GM19025 (cell line): Measurements from ENCODE around the gene PTHLH.

ENCODE experiments used
- ATAC-seq: cut with Tn5 transposase; IDR thresholded peaks from one replicate; pipeline ENCODE4 v1.9.1; 2021; ENCODE audit warnings: mild to moderate bottlenecking, low read depth, moderate library complexity; ENCODE audit not compliant: unreplicated experiment

Gene PTHLH

DNA sequence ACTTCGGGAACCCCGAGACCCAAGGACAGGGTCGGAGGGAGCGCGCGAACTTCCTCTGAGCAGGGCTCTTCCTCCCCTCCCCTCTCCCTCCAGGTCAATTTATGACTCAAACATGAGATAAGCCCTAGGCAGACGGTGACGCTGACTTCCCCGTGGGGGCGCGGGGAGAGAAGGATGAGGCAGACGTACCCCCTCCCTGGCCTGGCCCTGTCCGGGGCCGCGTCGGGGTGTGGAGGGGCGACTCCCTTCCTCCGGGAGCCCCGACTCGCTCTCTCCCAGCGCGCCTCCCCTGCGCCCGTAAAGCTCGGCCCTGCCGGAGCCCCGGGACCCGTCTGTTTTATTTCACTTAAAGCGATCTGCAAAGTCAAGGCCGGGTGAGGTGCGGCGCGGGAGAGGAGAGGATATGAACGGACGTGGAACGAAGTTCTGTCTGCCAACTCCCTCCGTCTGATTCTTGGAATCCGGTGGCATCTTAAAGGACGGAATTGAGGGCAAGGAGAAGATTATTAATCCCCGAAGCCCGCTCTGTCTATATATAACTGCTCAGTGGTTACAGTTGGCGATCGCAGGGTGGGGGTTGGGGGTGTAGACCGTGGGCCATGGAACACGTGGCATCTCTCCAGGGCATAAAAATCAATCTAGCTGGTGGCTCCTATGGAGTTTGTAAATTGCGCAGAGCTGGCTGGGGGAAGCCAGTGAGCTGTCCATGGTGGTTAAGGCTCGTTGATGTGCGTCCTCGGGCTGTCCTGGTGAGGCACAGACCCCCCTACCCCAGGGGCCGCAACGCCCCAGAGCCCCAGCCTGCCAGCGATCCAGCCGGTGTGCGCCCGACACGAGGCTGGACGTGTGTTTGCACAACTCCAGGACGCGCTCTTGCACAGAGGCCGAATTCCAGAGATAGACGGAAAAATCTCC is 2.9 kb upstream of the PTHLH start:
- no peak for ATAC-seq

DNA sequence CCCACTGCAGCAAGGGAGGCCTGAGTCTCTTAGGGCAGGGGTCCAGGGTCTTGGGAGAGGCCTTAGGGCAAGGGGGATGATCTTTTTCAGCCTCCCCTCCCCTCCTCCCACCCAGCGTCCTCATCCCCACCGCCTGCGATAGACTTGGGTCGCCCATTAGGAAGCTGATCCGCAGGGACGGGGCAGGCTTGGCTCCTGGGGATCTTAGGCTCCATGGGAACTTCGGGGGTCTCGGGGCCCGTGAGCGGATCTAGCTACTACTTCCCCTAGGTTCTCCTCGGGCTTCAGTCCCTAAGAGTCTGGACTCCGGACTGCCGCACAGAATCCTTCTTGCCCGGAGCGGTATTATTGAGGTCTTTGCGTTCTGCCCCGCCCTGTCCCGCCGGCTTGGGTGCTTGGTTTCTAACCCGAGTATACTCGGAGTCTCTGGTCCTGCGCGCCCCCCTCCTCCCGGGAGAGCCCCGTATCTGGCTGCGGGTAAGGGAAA is 2.2 kb upstream of the PTHLH start:
- no peak for ATAC-seq

DNA sequence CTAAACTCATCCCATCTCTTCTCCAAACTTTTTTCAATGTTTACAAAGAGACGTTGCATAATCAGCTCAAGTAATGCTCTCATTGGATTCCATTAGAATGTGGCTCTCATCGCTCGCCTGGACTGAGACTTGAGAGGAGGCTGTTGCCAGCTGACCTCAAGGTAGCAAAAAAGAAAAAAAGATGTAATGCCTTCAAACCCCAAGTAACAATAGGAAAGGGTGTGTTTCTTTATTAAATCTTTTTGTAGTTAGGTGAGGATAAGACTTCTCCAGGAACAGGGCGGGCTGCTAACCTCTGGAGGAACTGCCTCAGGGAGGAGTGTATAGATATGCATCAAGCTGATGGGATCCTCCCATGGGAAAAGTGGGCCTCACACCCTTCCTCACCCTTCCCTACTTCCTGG is 956 bp upstream of the PTHLH start:
- ATAC-seq: no peak

DNA sequence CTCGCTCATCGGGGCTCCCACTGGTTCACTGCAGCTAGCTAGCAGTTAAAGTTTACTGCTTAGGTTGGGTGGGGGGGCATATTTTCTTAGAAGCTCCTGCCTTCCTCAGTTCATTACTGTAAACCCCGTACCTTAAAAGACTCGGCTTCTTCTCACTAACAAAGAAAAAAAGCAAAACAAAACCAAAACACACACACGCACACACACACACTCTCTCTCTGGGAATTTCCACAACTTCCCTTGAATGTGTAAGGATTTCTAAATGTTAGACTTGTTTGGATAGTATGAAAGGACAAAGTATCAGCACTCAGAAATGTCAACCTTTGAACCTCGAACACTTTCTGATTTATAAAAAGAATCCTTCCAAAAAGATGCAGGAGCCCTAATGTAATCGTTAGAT is 927 bp downstream of the PTHLH start:
- ATAC-seq: no peak

DNA sequence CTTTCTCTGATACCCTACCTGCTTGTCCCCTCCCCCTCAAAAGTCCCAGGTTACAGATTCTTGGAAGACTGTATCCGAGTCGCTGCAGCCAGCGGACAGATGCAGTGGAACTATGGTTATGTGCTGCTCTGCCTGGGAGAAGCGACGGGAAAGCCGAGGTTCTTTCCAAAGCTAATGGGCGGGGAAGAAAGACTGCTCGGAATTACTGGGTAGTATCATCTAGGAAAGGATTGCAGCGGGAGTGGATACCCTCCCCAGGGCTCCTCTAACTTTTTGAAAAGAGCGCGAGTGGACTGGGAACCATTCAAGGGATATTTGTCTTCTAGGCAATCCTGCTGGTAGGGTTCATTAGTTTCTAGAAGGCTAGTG is 1.4 kb downstream of the PTHLH start:
- no peak for ATAC-seq

DNA sequence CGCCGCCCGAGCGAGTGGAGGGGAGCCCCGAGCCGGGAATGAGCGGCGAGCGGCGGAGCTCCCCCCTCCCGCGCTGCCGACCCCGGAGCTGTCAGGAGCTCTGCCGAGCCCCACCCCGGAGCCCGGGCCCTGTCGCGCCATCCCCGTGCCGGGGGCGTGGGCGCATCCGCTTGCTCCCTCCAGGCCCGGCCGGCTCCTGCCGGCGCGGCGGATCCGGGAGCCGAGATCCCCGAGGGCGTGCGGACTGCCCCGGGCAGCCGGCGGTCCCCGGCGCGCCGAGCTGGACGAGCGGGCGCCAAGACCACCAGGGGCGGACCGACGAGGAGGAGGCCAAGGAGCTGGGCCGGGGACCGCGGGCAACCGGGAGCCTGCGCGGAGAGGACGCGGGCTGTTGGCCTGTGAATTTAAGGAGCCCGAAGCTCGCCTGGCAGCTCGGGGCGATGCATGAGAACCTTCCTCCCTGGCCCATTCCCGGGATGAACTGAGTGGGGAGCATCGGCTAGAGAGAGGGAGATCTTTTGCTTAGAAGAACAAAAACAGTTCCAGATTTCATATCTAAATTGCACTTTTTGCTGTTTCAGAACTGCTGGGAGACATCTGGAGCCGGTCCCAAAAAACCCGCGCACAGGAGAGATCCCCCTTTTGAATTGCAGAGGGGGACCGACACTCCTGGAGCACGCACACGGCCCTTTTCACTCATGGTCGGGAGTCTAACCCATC is 2.0 kb downstream of the PTHLH start:
- ATAC-seq: peak; percentile 24

DNA sequence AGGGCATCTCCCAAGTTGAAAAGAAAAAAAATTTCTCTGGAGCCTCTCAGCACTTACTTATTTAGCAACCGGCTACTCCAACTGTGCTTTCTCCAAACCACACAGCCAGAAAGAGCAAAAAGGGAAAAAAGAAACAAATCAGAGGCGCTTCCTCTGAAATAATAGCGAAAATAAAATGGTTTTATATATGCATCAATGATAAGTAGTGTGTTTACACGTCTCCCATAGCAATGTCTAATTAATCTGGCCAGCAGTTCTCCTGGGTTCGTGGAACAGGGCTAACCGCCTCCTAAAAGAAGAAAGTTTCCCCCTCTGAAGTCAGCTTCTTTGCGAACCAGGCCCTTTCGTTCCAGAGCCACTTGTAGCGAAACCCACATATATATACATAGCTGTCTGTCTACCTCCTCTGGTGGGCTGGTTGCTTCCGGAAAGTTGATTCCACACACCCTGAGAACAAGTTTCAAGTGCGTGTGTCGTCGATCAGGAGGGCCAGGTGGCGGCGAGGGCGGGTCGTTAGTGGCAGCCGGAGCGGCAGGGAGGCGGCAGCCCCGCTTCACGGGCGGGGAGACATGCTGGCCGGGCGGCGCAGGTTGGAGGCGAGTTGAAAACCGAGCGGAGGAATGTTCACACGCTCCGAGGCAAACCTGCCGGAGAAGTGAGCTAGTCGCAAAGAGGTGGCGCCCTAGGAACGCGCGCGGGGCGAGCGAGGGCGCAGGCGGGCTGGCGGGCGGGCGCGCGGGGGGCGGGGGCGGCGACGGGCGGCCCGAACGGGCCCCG is 2.7 kb downstream of the PTHLH start:
- peak; percentile 64 for ATAC-seq

DNA sequence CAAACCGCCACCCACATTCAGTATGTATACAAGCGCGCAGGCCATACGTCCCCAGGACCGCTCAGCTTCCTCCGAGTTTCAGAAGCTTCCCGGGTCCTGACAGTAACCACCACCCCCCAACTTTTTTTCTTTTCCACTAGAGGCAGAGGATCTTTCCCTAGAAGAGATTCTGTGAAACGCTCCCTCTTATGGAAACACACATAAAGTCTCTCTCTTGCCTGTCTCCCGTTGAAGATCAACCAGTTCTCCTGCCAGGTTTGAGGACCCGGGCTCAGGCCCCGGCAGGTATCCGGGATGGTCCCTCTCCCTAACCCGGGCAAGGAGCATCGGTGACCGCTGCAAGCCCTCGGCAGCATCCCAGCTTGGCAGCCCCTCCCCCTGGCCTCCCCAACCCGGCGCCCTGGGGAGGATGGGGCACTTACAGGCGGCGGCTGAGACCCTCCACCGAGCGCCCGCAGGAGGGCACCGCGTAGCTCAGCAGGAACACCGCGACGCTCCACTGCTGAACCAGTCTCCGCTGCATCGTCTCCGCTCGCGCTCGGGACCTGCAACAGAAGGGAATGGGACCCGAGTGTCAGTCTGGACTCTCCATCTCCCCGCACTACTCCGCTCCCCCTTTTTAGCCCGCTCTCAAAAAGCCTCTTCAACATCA is 3.4 kb downstream of the PTHLH start:
- ATAC-seq: no peak

DNA sequence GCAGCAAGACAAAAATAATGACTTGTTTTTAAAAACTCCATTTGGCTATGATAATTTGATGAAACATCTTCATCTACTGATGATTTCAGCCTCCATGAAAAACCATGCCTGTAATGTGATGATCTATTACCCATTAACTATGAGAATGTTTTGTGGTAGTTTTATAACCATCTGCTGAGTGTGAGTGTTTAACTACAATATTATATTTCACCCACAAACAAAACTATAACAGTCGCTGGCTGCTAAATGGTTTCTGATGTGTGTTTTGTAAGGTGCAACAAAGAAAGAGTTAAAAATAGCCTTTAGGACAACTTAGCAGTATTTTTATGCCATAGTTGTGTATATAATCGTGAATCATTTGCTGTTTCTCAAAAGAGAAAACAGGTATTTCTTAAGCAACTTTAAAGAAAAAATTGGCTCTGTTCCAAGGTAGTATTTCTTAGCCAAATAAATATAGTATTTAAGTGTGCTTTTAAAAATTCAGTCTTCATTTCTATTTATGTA is 4.9 kb downstream of the PTHLH start:
- ATAC-seq: no peak

DNA sequence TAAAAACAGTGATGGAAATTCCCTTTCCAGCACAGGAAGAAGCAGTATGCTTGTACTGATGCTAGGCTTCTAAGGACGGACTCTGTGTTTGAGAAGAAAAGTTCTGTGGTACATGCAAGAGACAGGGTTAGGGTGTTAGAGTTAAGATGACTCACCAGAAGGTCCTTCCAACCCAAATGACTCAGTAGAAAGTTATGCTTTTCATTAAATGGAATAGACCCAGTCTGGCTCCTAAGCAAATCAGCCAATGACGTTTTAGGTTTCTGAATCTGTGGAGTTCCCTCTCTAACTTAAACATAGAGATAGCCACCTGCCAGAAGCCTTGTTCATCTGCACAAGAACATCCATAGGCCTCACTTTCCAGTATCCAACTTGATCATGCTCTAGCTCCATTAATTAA is 5.7 kb downstream of the PTHLH start:
- no peak for ATAC-seq

DNA sequence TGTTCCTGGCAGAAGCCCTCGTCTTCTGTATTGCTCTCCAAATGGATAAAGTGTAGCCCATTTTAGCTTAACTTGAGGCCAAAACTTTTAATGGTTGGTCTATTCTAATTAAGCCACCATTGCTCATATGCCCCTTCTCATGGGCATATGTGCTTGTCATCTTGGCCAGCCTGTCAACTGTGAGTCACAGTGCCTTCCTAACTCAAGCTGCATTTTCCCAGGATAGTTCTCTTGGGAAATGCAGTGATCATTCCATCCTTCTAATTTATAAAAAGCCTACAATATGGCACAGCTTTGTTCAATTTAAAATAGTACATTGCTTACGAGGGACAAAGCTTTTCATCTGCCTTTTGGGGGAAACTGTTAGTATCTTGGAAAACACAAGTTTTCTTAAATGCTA is 6.6 kb downstream of the PTHLH start:
- no peak for ATAC-seq

DNA sequence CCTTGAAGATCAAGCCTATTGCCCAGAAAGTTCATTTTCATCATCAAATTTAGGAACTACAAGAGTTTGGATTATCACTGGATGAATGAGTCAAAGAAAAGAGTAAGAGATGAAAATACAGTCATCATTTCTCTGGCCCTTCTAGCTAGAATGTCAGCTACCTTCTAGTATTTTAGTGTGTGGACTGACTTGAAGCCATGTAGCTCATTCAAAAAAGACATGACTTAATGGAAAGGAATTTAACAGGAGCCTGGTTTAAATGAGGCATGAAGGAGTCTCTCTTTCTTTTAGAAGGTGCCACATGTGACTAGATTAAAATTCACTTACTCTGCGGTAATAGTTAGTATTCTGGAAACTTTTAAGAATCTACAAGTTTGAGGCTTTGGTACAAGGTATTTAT is 7.1 kb downstream of the PTHLH start:
- no peak for ATAC-seq

DNA sequence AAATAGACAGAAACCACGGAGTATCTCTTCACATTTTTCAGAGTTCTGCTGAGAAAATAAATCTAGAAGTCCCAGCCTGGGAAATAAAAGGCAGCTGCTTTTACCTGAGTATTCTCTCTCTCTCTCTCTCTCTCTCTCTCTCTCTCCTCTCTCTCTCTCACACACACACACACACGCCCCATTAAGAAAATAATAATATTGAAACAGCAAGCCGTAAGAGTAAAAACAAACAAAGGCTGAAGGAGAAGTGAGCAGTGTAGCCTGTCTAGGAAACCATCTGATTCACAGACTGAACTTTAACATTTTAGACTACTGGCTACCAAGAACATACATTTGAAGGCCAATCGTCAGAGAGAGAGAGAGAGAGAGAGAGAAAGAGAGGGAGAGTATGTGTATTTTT is 8.4 kb downstream of the PTHLH start:
- no peak for ATAC-seq

DNA sequence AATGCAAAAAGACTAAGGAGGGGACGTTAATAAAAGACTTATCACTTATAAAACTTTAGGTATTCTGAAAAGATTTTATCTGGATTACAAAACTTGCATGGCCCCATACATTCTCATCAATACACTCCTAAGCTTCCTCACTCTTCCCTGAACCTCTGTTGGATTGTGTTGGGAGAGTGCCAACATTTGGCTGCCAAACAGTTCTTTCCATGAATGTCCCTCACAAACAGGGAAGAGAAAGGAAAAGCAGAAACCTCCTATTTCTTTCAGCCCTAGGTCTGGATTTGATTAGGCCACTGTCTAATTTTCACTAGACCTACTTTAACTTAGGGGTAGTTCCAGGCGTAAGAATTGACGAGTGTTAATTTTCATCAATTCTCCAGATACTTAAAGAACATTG is 11.7 kb downstream of the PTHLH start:
- no peak for ATAC-seq

DNA sequence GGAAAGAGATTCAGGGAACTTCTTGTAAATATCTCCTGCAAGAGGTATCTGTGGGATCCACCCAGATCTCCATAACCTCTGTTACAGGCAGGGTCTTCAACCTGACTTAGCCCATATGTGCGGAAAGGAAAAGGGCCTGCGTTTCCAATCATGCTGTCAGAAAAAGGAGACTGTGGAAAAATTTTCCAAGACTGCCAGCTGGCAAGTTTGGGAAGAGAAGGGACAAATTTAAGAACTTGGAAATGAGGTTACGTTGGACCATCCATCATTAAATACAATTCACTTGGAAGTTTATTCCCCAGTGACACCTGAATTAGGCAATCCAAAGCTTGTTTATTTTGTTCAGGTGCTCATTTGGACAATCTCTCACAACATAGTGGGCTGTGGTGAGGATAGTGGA is 13.9 kb downstream of the PTHLH start:
- ATAC-seq: no peak

DNA sequence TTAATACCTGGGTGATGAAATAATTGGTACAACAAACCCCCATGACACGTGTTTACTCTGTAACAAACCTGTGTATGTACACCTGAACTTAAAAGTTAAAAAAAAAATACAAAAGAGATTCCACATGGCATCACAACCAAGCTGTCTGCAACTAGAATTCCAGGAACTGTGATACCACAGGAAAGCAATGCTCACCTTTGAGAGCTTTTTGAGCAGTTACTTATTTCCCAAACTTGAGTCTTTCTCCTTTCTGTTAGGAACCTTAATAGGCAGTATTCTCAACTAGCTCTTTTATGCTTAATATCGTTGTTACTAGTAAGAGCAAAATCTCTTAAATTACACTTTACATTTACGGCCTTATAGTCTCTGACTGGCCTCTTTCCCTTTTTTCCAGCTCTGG is 15.2 kb downstream of the PTHLH start:
- ATAC-seq: no peak

DNA sequence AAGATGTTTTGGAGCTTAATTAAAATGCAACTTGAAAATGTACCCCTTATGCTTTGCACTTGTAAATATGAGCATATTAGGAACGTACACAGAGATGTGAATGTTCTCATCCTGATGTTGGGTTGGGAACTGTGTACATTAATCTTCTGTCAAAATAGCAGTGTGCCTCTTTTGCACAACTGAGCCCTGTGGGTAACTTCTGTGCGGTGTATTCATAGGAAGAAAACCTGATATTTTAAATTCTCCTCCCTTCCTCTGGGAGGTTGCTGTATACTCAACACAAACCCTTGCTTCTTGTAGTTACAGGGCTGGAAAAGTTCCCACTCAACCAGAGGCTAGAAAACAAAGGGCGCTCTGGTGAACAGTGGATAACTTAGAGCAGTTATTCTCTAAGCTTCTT is 18.7 kb downstream of the PTHLH start:
- no peak for ATAC-seq

DNA sequence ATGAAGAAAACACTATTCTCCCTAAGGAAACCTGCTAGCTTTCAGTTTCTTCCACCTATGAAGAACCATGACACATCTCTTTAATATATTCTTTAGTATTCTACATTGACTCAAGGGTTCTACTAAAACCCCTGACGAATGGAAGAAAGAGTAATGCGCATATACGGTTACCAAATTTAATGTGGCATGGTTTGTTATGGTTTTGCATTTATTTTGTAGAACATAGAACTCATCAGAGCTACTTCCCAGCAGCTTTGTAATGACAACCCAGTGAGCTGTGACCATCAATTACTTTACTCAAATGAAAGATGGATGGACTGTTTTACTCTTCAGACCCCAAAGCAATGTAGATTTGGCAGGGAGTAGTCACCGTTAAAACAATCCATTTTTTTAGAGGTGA is 19.2 kb downstream of the PTHLH start:
- ATAC-seq: no peak

DNA sequence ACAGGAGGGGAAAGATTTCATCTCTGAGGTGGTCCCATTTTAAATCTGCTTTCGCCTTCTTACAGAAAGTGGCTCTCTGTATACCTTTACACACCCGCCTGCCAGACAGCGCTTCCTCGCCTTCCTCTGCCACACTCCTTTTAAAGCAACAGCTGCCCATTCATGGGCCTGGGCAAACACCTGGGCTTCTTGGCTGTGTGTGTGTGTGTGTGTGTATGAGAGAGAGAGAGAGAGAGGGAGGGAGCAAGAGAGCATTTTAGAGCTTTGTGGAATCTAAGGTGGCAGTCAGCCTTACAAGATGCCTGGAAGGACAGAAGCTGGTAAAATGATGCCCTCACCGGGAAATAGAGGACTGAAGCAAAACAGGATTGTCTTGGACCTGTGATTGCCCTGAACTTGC is 20.0 kb downstream of the PTHLH start:
- ATAC-seq: no peak

DNA sequence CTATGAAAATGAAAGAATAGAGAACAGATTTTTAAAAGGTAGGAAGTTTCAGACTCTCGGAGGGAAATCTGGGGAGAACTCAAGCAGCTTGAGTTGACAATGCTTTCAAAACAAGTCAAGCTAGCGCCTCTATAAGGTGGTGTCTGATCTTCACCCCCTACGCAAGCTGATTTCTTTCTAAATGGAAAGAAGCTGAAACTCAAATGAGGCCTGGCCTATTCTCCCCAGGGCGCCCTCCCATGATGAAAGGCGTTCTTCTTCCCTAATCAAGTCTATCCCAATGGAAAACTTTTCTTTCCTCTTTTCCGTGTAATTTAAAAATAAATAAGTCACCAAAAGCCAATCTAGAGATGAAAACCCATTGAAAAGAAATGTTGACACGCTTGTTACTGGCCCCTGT is 20.6 kb downstream of the PTHLH start:
- ATAC-seq: no peak
